ENCODE results near the gene LRRC9. TPM values are rescaled to one million over a fixed set of nuclear protein-coding genes. Genes with fewer than 3 reads are reported as not detected.

LRRC9 gene
- total and polyA plus RNA-seq, 2 donors (not counting 3 experiments of a cell fraction or from before 2014, with no cell fraction given) = not detected

GRCh38 chr14:59986556-59987059 lies 66.7 kb downstream of the LRRC9 start:
- H3K9me1 ChIP-seq (replicated peaks; ENCODE audit: control insufficient read depth, extremely low read depth, insufficient read depth, low read length) = no peaks in the 10 kb centered on the region
- no peaks in the 10 kb centered on the region for H3K27me3 ChIP-seq (ENCODE audit: control insufficient read depth in 2 of 2, insufficient read depth in 2 of 2, low read length in 2 of 2)
- H3K36me3 ChIP-seq (ENCODE audit: control insufficient read depth in 2 of 2, extremely low read depth in 1 of 2, insufficient read depth in 2 of 2, low read length in 2 of 2) = no peaks in the 10 kb centered on the region
- H3K9me3 ChIP-seq (replicated peaks; ENCODE audit: control insufficient read depth, insufficient read depth, low read length) = no peaks in the 10 kb centered on the region
- H3K79me2 ChIP-seq (ENCODE audit: control insufficient read depth, insufficient read depth, low read length) = no peaks in the 10 kb centered on the region
- dilution Hi-C loops (cut with MboI; ENCODE audit: extremely low pct_ligation_motif_present, low sequenced_read_pairs) (no loop called here), intact Hi-C loops (cut with micrococcal nuclease) (no loop called here)
- no peak overlapping the region for H2AFZ ChIP-seq (ENCODE audit: low read depth, low read length)
- DNase-seq (ENCODE audit: low read depth, low spot score) (no peak), FAIRE-seq (no peak)
- H3K4me2 ChIP-seq (ENCODE audit: insufficient read depth, low read length) = no peak overlapping the region
- TF ChIP-seq MYC (IDR thresholded peaks at IDR 0.05; ENCODE audit: low read depth, low read length) (no peak), GATA2 (IDR thresholded peaks at IDR 0.05; ENCODE audit: insufficient read depth, insufficient read length, low read depth, low read length) (no peak), JUN (IDR thresholded peaks at IDR 0.05; ENCODE audit: borderline replicate concordance, insufficient read depth, insufficient read length, low read depth) (no peak), MAX (IDR thresholded peaks at IDR 0.05; ENCODE audit: insufficient read depth, insufficient read length) (no peak)
- BruUV-seq (replicated peaks) = no TSS peak
- H4K20me1 ChIP-seq (replicated peaks; ENCODE audit: control insufficient read depth, extremely low read depth, insufficient read depth, low read length) = no peaks in the 10 kb centered on the region
- ChIA-PET POLR2A (no interaction called here), CTCF (interaction anchor here (1.1 to 1.5 kb wide), 2 partner anchors 197 to 280 kb away, joined by 3 read pairs; no protein-coding TSS in a partner anchor)
- no peak overlapping the region for H3K4me3 ChIP-seq (replicated peaks in 1 of 3; ENCODE audit: insufficient read depth in 1 of 3, low read depth in 1 of 3, low read length in 3 of 3)
- no peaks in the 10 kb centered on the region for H3K4me1 ChIP-seq (ENCODE audit: control insufficient read depth, extremely low read depth, insufficient read depth, low read length)
- no peak overlapping the region for H3K27ac ChIP-seq (ENCODE audit: insufficient read depth, low read depth, low read length)
- no peak overlapping the region for H3K9ac ChIP-seq (replicated peaks; ENCODE audit: extremely low read depth, insufficient read depth, low read length)

GRCh38 chr14:59997449-59997848 lies 77.5 kb downstream of the LRRC9 start:
- Histone ChIP-seq H3K27me3 (ENCODE audit: control insufficient read depth in 2 of 2, insufficient read depth in 2 of 2, low read length in 2 of 2) (peaks cover 0 to 3% of the 10 kb centered on the region in 2 experiments), H3K4me3 (replicated peaks in 1 of 3; ENCODE audit: insufficient read depth in 1 of 3, low read depth in 1 of 3, low read length in 3 of 3) (no peak overlapping the region), H3K27ac (ENCODE audit: insufficient read depth, low read depth, low read length) (no peak overlapping the region), H3K4me1 (ENCODE audit: control insufficient read depth, extremely low read depth, insufficient read depth, low read length) (no peaks in the 10 kb centered on the region), H3K79me2 (ENCODE audit: control insufficient read depth, insufficient read depth, low read length) (no peaks in the 10 kb centered on the region), H3K9me3 (replicated peaks; ENCODE audit: control insufficient read depth, insufficient read depth, low read length) (no peaks in the 10 kb centered on the region), H4K20me1 (replicated peaks; ENCODE audit: control insufficient read depth, extremely low read depth, insufficient read depth, low read length) (no peaks in the 10 kb centered on the region), H2AFZ (ENCODE audit: low read depth, low read length) (no peak overlapping the region), H3K36me3 (ENCODE audit: control insufficient read depth in 2 of 2, extremely low read depth in 1 of 2, insufficient read depth in 2 of 2, low read length in 2 of 2) (no peaks in the 10 kb centered on the region), H3K9me1 (replicated peaks; ENCODE audit: control insufficient read depth, extremely low read depth, insufficient read depth, low read length) (no peaks in the 10 kb centered on the region), H3K9ac (replicated peaks; ENCODE audit: extremely low read depth, insufficient read depth, low read length) (no peak overlapping the region), H3K4me2 (ENCODE audit: insufficient read depth, low read length) (no peak overlapping the region)
- FAIRE-seq (no peak), DNase-seq (ENCODE audit: low read depth, low spot score) (no peak)
- POLR2A ChIA-PET = no interaction called here
- no peak for TF ChIP-seq JUN (IDR thresholded peaks at IDR 0.05; ENCODE audit: borderline replicate concordance, insufficient read depth, insufficient read length, low read depth)
- no peak for TF ChIP-seq POLR2A (IDR thresholded peaks at IDR 0.05; ENCODE audit: low read depth, low read length)
- TF ChIP-seq CTCF (IDR thresholded peaks at IDR 0.05; ENCODE audit: extremely low read depth in 1 of 2, insufficient read depth in 1 of 2, low read depth in 1 of 2, low read length in 2 of 2) = no peak
- no peak for TF ChIP-seq MYC (IDR thresholded peaks at IDR 0.05; ENCODE audit: low read depth, low read length)
- TF ChIP-seq MAX (IDR thresholded peaks at IDR 0.05; ENCODE audit: insufficient read depth, insufficient read length) = no peak
- TF ChIP-seq FOS (IDR thresholded peaks at IDR 0.05; ENCODE audit: borderline replicate concordance, insufficient read depth, low read length) = no peak
- TF ChIP-seq EZH2 (IDR thresholded peaks at IDR 0.05; ENCODE audit: borderline replicate concordance, low read depth, low read length, severe bottlenecking) = no peak
- TF ChIP-seq GATA2 (IDR thresholded peaks at IDR 0.05; ENCODE audit: insufficient read depth, insufficient read length, low read depth, low read length) = no peak
- TF ChIP-seq POLR2AphosphoS5 (IDR thresholded peaks at IDR 0.05; ENCODE audit: insufficient read depth, low read depth, low read length) = no peak
- dilution Hi-C loops (cut with MboI; ENCODE audit: extremely low pct_ligation_motif_present, low sequenced_read_pairs) = no loop called here
- CTCF ChIA-PET = interaction anchor here (1.2 kb wide), 1 partner anchor 32 kb away, joined by 3 read pairs; no protein-coding TSS in a partner anchor
- intact Hi-C loops (cut with micrococcal nuclease) = no loop called here
- BruUV-seq (replicated peaks) = no TSS peak
